Measurements from ENCODE around the gene PRSS33. TPM values are rescaled to one million over a fixed set of nuclear protein-coding genes. Genes with fewer than 3 reads are reported as not detected.

Gene PRSS33
- total RNA-seq, 4 donors from 2014 or later = not detected

- no peaks in the 10 kb centered on the region for H3K9me3 ChIP-seq
- H3K27ac ChIP-seq = no peak overlapping the region
- H3K4me3 ChIP-seq = no peak overlapping the region
- DNase-seq = no peak
- H3K36me3 ChIP-seq = no peaks in the 10 kb centered on the region
- peaks cover 0 to 39% (median 0%) of the 10 kb centered on the region in 4 donors for H3K27me3 ChIP-seq
- intact Hi-C loops (cut with DNase I) = no loop called here
- 65 to 100% methylated on average over 2 to 6 of the region's 8 CpGs for WGBS, 2 donors
- TF ChIP-seq POLR2A (IDR thresholded peaks at IDR 0.05) (no peak), CTCF (IDR thresholded peaks at IDR 0.05) (no peak)
- H3K4me1 ChIP-seq = peaks cover 0 to 18% (median 4%) of the 10 kb centered on the region in 3 donors
These were observed 47.5 kb downstream of the PRSS33 start for GRCh38 chr16:2739625-2740430.

GRCh38 chr16:2738615-2739014 lies 48.7 kb downstream of the PRSS33 start:
- 70% methylated on average over 2 of the region's 5 CpGs; no CpG with 5 or more reads in 1 of the 2 donors for WGBS, 2 donors
- Histone ChIP-seq H3K27ac (no peak overlapping the region), H3K36me3 (no peaks in the 10 kb centered on the region), H3K27me3 (peaks cover 0 to 43% (median 0%) of the 10 kb centered on the region in 4 donors), H3K4me1 (peaks cover 0 to 18% (median 4%) of the 10 kb centered on the region in 3 donors), H3K4me3 (no peak overlapping the region), H3K9me3 (no peaks in the 10 kb centered on the region)
- intact Hi-C loops (cut with DNase I) = no loop called here
- TF ChIP-seq CTCF (IDR thresholded peaks at IDR 0.05) (no peak), POLR2A (IDR thresholded peaks at IDR 0.05) (no peak)
- DNase-seq = no peak

GRCh38 chr16:2737895-2738418 lies 49.4 kb downstream of the PRSS33 start:
- no peak for TF ChIP-seq POLR2A (IDR thresholded peaks at IDR 0.05)
- no peak for TF ChIP-seq CTCF (IDR thresholded peaks at IDR 0.05)
- DNase-seq = no peak
- Histone ChIP-seq H3K27me3 (peaks cover 0 to 43% (median 0%) of the 10 kb centered on the region in 4 donors), H3K4me3 (no peak overlapping the region), H3K9me3 (no peaks in the 10 kb centered on the region), H3K27ac (no peak overlapping the region), H3K4me1 (peaks cover 0 to 18% (median 4%) of the 10 kb centered on the region in 3 donors), H3K36me3 (no peaks in the 10 kb centered on the region)
- WGBS, 2 donors = 85 to 86% methylated on average over 2 of the region's 7 CpGs
- intact Hi-C loops (cut with DNase I) = no loop called here

- DNase-seq = no peak
- intact Hi-C loops (cut with DNase I) = no loop called here
- Histone ChIP-seq H3K36me3 (no peaks in the 10 kb centered on the region), H3K4me3 (no peak overlapping the region), H3K27me3 (peaks cover 0 to 43% (median 0%) of the 10 kb centered on the region in 4 donors), H3K9me3 (no peaks in the 10 kb centered on the region), H3K27ac (no peak overlapping the region), H3K4me1 (peaks cover 0 to 18% (median 4%) of the 10 kb centered on the region in 3 donors)
- no peak for TF ChIP-seq POLR2A (IDR thresholded peaks at IDR 0.05)
- no peak for TF ChIP-seq CTCF (IDR thresholded peaks at IDR 0.05)
- 80% methylated on average over 1 of the region's 5 CpGs; no CpG with 5 or more reads in 1 of the 2 donors for WGBS, 2 donors
These were observed 50.1 kb downstream of the PRSS33 start for GRCh38 chr16:2737238-2737605.
